NCI-H2107 treated with DMSO at 0.1 percent for 48 hours (cell line): ENCODE data around the gene RNPEP.
"Not testable (repeated sequence)": the region's sequence is repeated elsewhere in the genome, so short reads cannot be mapped to it uniquely, and the experiment has no call there.

Source experiments
- DNase-seq: peaks from one replicate; lab custom pipeline; 2025; ENCODE audit not compliant: unreplicated experiment; lab: John Stamatoyannopoulos, UW

RNPEP gene

GRCh38 chr1:202009326-202010179 is 27.1 kb downstream of the RNPEP start:
- DNase-seq = peak; percentile 95

DNA sequence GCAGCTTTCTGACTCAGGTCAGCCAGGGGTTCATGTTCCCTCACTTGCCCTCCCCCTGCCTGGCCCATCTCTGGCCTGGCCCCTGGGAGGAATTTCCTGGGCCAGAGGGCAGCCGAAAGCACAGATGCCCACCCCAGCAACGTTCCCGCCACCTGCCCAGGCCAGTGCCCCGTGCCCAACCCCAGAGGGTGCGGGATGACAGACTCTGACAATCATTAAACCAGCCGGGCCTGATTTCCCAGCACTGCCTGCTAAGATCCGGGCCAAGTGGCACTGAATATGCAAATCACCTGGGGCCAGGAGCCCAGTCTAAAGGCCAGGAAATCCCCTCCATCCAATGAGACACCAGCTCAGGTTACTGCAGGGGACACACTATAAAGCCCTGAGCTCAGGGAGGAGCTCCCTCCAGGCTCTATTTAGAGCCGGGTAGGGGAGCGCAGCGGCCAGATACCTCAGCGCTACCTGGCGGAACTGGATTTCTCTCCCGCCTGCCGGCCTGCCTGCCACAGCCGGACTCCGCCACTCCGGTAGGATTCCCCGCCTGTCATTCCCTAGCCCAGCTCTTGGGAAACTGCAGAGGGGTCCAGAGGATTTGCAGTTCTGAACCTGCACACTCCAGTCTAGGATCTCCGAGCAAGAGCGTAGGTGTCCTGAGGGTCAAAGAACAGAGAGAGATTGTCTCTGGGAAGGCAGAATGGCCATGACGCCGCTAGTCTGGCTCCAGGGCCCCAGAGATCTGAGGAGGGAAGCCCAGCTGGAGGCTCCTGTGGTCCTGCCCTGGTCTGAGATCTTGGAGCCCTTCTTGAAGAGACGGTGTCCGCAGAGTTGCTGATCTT is 27.9 kb downstream of the RNPEP start, which contains the start of gene ELF3:
Gene ELF3, plus strand, starts transcription at position 408 of the 836 bp plus-strand sequence. CDS start 550 bp downstream, outside the sequence.
- peak; percentile 99 for DNase-seq

- no peak for DNase-seq
Observed at GRCh38 chr1:202011994-202012393, 29.5 kb downstream of the RNPEP start.

GRCh38 chr1:202012544-202013478 is 30.4 kb downstream of the RNPEP start:
- no peak for DNase-seq

DNA sequence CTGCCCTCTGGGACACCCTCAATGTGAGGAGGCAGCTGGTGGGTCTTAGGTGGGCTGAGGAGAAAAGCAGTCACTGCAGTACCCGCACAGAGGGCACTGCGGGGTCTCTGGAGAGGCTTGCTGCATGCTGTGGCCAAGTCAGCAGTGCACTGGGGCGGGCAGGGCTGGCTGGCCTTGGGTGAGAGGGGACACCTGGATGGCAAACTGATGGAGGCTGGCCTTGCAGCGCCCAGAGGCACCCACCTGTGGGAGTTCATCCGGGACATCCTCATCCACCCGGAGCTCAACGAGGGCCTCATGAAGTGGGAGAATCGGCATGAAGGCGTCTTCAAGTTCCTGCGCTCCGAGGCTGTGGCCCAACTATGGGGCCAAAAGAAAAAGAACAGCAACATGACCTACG is 31.2 kb downstream of the RNPEP start:
- no peak for DNase-seq

- DNase-seq = no peak
Observed at GRCh38 chr1:202014060-202014459, 31.6 kb downstream of the RNPEP start.

DNA sequence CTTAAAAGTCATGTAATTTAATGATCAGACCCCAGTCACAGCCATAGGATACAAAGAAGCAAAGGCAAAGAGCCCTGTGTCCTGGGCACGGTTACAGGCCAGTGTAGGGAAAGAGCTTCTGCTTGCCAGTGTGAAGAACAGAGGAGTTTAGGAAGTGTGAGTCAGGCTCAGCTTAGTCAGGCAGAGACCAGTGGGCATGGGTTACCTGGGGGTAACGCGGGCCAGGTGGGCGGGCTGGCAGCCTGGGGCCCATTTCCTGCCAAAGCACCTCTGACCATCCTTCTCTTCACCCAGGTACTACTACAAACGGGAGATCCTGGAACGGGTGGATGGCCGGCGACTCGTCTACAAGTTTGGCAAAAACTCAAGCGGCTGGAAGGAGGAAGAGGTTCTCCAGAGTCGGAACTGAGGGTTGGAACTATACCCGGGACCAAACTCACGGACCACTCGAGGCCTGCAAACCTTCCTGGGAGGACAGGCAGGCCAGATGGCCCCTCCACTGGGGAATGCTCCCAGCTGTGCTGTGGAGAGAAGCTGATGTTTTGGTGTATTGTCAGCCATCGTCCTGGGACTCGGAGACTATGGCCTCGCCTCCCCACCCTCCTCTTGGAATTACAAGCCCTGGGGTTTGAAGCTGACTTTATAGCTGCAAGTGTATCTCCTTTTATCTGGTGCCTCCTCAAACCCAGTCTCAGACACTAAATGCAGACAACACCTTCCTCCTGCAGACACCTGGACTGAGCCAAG is 32.6 kb downstream of the RNPEP start:
- DNase-seq = no peak

DNA sequence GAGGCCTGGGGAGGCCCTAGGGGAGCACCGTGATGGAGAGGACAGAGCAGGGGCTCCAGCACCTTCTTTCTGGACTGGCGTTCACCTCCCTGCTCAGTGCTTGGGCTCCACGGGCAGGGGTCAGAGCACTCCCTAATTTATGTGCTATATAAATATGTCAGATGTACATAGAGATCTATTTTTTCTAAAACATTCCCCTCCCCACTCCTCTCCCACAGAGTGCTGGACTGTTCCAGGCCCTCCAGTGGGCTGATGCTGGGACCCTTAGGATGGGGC is 33.2 kb downstream of the RNPEP start:
- no peak for DNase-seq

DNA sequence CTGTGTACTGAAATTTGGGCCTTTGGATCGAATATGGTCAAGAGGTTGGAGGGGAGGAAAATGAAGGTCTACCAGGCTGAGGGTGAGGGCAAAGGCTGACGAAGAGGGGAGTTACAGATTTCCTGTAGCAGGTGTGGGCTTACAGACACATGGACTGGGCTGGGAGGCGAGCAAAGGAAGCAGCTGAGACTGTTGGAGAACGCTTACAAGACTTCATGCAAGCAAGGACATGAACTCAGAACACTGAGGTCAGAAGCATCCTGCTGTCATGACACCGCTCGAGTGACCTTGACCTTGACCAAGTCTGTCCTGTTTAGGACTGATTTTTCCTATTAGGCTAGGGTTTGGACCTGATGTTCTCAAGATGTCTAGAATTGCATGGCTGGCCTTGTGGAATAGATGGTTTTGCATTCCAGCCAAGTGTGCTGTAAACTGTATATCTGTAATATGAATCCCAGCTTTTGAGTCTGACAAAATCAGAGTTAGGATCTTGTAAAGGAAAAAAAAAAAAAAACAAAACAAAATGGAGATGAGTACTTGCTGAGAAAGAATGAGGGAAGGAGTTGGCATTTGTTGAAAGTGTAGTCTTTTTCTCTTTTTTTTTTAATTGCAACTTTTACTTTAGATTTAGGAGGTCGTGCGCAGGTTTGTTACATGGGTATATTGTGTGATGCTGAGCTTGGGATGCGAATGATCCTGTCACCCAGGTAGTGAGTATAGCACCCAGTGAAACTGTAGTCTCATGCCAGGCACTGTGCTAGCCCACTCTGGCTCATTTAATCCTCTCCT is 33.8 kb downstream of the RNPEP start:
- DNase-seq = no peak

- DNase-seq = no peak
Observed at GRCh38 chr1:202016811-202017748, 34.6 kb downstream of the RNPEP start.

DNA sequence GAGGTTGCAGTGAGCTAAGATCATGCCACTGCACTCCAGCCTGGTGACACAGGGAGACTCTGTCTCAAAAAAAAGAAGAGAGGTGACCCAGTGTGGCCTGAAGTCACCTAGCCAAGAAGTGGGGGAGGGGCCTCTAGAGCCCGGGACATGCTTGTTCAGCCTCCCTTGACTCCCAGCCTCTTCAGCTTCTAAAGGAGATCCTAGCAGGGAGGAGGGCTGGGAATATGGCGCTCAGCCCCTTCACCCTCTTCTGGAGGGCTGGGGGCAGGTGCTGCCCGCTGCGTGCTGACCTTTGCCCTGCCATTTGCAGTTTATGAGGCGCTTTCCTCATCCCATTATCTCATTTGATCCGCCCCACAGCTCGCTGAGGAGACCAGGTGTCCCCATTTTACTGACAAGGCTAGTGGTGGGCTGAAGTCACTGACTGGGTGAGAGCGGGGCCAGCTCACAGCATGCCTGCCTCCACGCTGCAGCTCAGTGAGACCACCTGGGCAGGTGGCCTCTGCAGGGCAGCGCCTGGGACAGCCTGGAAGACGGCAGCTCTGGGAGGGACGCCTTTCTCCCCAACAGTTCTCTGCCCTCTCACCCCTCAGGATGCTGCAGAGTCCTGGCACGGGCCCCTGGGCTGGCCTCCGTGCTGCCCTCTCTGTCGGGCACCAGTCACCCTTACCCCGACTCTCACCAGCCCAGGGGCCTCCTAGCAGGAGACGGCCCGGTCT is 35.5 kb downstream of the RNPEP start:
- DNase-seq = peak; percentile 55

DNA sequence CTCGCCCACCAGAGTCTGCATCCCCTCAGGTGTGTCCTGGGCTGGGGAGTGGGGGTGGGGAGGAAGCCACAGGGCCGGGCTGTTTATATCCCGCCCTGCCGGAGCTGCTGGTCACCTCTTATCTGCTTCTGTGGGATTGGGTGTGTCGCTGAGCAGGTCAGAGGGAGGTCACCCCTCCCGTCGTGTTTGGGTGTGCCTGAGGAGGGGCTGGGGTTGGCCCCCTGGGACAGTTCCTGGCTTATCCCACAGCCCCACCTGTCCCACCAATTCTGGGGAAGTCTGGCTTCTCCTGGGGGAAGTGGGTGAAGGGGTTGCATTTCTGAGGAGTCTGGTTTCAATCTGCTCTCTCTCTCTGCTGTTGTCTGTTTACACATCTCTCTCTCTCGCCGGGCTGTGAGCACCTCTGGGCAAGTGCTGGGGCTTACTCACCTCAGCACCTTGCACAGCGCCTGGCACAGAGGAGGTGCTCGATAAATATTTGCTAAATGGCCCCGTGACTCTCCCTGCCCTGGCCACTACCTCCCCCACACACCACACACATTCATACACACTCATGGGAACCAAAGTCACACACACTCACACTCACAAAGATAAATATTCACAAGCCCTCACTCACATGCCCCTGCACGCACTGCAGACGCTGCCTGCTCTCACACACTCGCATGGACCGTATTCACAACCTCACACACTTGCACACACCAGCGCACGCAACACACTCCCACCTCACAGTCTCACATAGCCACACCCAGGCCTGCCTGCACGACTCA is 36.2 kb downstream of the RNPEP start:
- peak; percentile 91 for DNase-seq

DNA sequence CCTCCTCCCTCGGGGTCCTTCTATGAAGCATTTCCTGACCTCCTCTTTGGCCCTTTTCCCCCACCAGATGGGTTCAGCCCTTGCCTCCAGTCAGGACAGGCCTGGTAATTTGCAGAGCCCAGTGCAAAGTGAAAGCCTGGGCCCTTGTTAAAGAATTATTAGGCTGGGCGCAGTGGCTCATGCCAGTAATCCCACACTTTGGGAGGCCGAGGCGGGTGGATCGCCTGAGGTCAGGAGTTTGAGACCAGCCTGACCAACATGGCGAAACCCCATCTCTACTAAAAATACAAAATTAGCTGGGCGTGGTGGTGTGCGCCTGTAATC is 36.7 kb downstream of the RNPEP start:
- not testable (repeated sequence) for DNase-seq

DNA sequence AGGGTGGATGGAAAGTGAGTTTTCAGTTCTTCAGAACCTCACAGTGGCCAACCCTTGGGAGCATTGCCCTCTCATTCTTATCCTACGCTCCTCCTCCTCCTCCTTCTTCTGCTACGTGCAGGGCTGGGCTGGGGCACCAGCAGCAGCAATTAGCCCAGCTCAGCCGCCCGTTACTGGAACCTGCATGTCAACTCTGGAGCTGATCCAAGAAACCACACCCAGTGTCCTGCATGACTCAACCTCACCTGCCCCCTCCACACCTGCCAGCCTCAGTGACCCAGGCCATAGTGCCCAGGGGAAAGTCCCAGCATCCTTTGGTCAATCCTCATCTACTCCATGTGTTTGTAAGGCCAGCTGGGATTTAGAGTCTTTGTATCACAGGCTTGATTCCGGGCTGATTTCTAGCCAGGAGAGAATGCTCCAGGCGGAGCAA is 40.6 kb downstream of the RNPEP start:
- DNase-seq = peak; percentile 78

DNA sequence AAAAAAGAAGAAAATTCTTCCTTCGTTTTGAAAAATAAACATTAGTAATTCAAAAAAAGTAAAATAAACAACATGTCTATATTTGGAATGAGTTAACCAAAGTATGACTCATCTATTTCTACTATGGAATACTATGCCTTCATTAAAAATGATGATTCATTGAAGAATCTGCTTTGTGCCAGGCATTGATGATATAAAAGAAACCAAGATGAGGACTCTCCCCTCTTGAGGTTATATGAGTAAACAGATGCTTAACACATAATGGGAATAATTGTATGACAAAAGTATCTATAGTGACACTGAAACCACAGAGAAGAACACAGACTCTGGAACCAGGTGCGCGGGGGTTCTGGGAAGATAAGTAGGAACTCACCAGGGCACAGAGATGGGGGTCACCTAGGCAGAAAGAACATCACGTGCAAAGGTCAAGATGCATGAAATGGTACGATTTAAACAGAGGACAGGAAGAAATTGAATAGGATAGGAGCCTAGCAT is 46.8 kb downstream of the RNPEP start:
- peak; percentile 96 for DNase-seq

- DNase-seq = no peak
Observed at GRCh38 chr1:202029727-202030126, 47.3 kb downstream of the RNPEP start.

GRCh38 chr1:202031796-202032195 is 49.3 kb downstream of the RNPEP start:
- no peak for DNase-seq
